H1 (cell line): Measurements from ENCODE around the gene EXOSC7. TPM values are rescaled to one million over a fixed set of nuclear protein-coding genes. Genes with fewer than 3 reads are reported as not detected.

Experiments
- CTCF ChIA-PET: fragments of 300-600 bp; sonication (Branson Sonifier 250); formaldehyde crosslinking; loops from one replicate; lab custom pipeline; 2021; ENCODE audit not compliant: partially characterized antibody; lab: Charles Lee
- POLR2A ChIA-PET: fragments of 300-600 bp; sonication (Branson Sonifier 250); formaldehyde crosslinking; loops from one replicate; lab custom pipeline; 2021; ENCODE audit warnings: inconsistent platforms; ENCODE audit not compliant: partially characterized antibody; lab: Charles Lee
- DNase-seq, 2 experiments: peaks; one replicate each; pipeline versions ENCODE4 v3.0.0 to v3.0.0-alpha.2; 2010 to 2022; ENCODE audit warnings: low spot score in 2 of 2, low read depth in 1 of 2, mixed read lengths in 1 of 2
- FAIRE-seq: peaks from 2 replicates; lab custom pipeline; 2011; peaks lifted over from hg19 to GRCh38; lab: Jason Lieb, UNC
- H2AFZ ChIP-seq: 2 replicates; pipeline ENCODE4 v1.8.1; 2012; ENCODE audit warnings: low read length, inconsistent platforms
- H2AK5ac ChIP-seq: 2 replicates; pipeline ENCODE4 v1.6.1; 2013; ENCODE audit warnings: low read depth, low read length
- H2BK120ac ChIP-seq: replicated peaks from 2 replicates; pipeline ENCODE3; 2013; ENCODE audit warnings: low read depth, low read length, inconsistent platforms
- H2BK12ac ChIP-seq: 2 replicates; pipeline ENCODE4 v1.6.1; 2013; ENCODE audit warnings: low read depth, low read length
- H2BK15ac ChIP-seq: 2 replicates; pipeline ENCODE4 v1.6.1; 2013; ENCODE audit warnings: low read length
- H2BK20ac ChIP-seq: 2 replicates; pipeline ENCODE4 v1.6.1; 2013; ENCODE audit warnings: low read length
- H2BK5ac ChIP-seq: 2 replicates; pipeline ENCODE4 v1.6.1; 2013; ENCODE audit warnings: low read depth, low read length
- H3K14ac ChIP-seq: 2 replicates; pipeline ENCODE4 v1.6.1; 2013; ENCODE audit warnings: inconsistent platforms; ENCODE audit not compliant: insufficient read length
- H3K18ac ChIP-seq: 2 replicates; pipeline ENCODE4 v1.6.1; 2013; ENCODE audit warnings: low read length; ENCODE audit errors: extremely low read depth
- H3K23ac ChIP-seq: 2 replicates; pipeline ENCODE4 v1.6.1; 2013; ENCODE audit warnings: inconsistent platforms; ENCODE audit not compliant: insufficient read length
- H3K23me2 ChIP-seq: 2 replicates; pipeline ENCODE4 v1.6.1; 2013; ENCODE audit warnings: low read depth, low read length
- H3K27ac ChIP-seq: 2 replicates; pipeline ENCODE4 v1.6.1; 2011; ENCODE audit warnings: low read depth, low read length, inconsistent platforms
- H3K27me3 ChIP-seq, 4 experiments: replicated peaks in 1 of 4; 1 replicate in 1 of 4; 2 replicates in 3 of 4; pipeline versions ENCODE4 v1.6.1 to v1.8.1; 2011 to 2013; ENCODE audit warnings: low read length in 3 of 4, mild to moderate bottlenecking in 3 of 4, inconsistent platforms in 2 of 4, mixed read lengths in 2 of 4, moderate library complexity in 1 of 4; ENCODE audit not compliant: control insufficient read depth in 3 of 4, insufficient read depth in 3 of 4; ENCODE audit errors: extremely low read depth in 1 of 4
- H3K36me3 ChIP-seq, 4 experiments: 2 replicates each; pipeline versions ENCODE4 v1.6.1 to v1.8.1; 2011 to 2013; ENCODE audit warnings: mild to moderate bottlenecking in 4 of 4, low read length in 3 of 4, moderate library complexity in 2 of 4, control low read depth in 1 of 4, inconsistent platforms in 1 of 4; ENCODE audit not compliant: insufficient read depth in 4 of 4, control insufficient read depth in 2 of 4
- H3K4ac ChIP-seq: replicated peaks from 2 replicates; pipeline ENCODE3; 2013; ENCODE audit warnings: low read length, low read depth, mixed read lengths, inconsistent platforms; ENCODE audit not compliant: insufficient read length
- H3K4me1 ChIP-seq, 4 experiments: replicated peaks in 1 of 4; 1 replicate in 1 of 4; 2 replicates in 3 of 4; pipeline versions ENCODE4 v1.6.1 to v1.8.1; 2011 to 2013; ENCODE audit warnings: low read length in 3 of 4, inconsistent platforms in 2 of 4, mixed read lengths in 1 of 4; ENCODE audit not compliant: insufficient read depth in 4 of 4, control insufficient read depth in 3 of 4
- H3K4me2 ChIP-seq, 2 experiments: 2 replicates each; pipeline versions ENCODE4 v1.6.1 to v1.8.1; 2011 to 2013; ENCODE audit warnings: low read depth in 2 of 2, low read length in 2 of 2, control low read depth in 1 of 2, inconsistent platforms in 1 of 2, mild to moderate bottlenecking in 1 of 2; ENCODE audit not compliant: insufficient read depth in 1 of 2
- H3K4me3 ChIP-seq, 4 experiments: fragments of 200-600, 300-600 bp in 1 of 4; sonication (generic), shearing (Covaris generic), sonication (Bioruptor Twin) in 1 of 4; 2 replicates each; pipeline versions ENCODE4 v1.5.1 to v1.8.1; 2011 to 2016; ENCODE audit warnings: low read length in 4 of 4, low read depth in 3 of 4, control low read depth in 2 of 4, inconsistent platforms in 2 of 4, mild to moderate bottlenecking in 2 of 4, mixed read lengths in 1 of 4, moderate library complexity in 1 of 4; ENCODE audit not compliant: insufficient read depth in 2 of 4; ENCODE audit errors: extremely low read depth in 1 of 4
- H3K56ac ChIP-seq: replicated peaks from 2 replicates; pipeline ENCODE3; 2013; ENCODE audit warnings: low read depth, mild to moderate bottlenecking, mixed read lengths, low read length, inconsistent platforms; ENCODE audit not compliant: insufficient read length
- H3K79me1 ChIP-seq: 2 replicates; pipeline ENCODE4 v1.6.1; 2013; ENCODE audit warnings: low read depth, low read length, control low read depth
- H3K79me2 ChIP-seq, 2 experiments: 2 replicates each; pipeline versions ENCODE4 v1.6.1 to v1.8.1; 2012 to 2013; ENCODE audit warnings: low read length in 2 of 2, mild to moderate bottlenecking in 2 of 2, inconsistent platforms in 1 of 2; ENCODE audit not compliant: insufficient read depth in 2 of 2, control insufficient read depth in 1 of 2
- H3K9ac ChIP-seq, 4 experiments: replicated peaks in 1 of 4; 1 replicate in 1 of 4; 2 replicates in 3 of 4; pipeline versions ENCODE4 v1.6.1 to v1.8.1; 2011 to 2013; ENCODE audit warnings: low read depth in 3 of 4, low read length in 3 of 4, control low read depth in 2 of 4, mild to moderate bottlenecking in 2 of 4, moderate library complexity in 2 of 4, inconsistent platforms in 1 of 4; ENCODE audit errors: extremely low read depth in 1 of 4
- H3K9me3 ChIP-seq, 2 experiments: 2 replicates each; pipeline versions ENCODE4 v1.6.1 to v1.8.1; 2012 to 2013; ENCODE audit warnings: mild to moderate bottlenecking in 2 of 2, moderate library complexity in 2 of 2, control low read depth in 1 of 2, inconsistent platforms in 1 of 2, low read depth in 1 of 2, low read length in 1 of 2, mixed read lengths in 1 of 2; ENCODE audit not compliant: insufficient read depth in 2 of 2
- H4K20me1 ChIP-seq, 2 experiments: replicated peaks in 1 of 2; 2 replicates each; pipeline versions ENCODE3 to v1.8.1; 2011 to 2013; ENCODE audit warnings: inconsistent platforms in 2 of 2, low read length in 2 of 2, mild to moderate bottlenecking in 1 of 2; ENCODE audit not compliant: insufficient read depth in 2 of 2, control insufficient read depth in 1 of 2
- H4K5ac ChIP-seq: 2 replicates; pipeline ENCODE4 v1.6.1; 2013; ENCODE audit warnings: low read length, low read depth, mixed read lengths, inconsistent platforms; ENCODE audit not compliant: insufficient read length
- H4K8ac ChIP-seq: 2 replicates; pipeline ENCODE4 v1.8.0; 2013; ENCODE audit warnings: mild to moderate bottlenecking, moderate library complexity, low read length, inconsistent platforms; ENCODE audit not compliant: insufficient read depth; ENCODE audit errors: extremely low read depth
- H4K91ac ChIP-seq: replicated peaks from 2 replicates; pipeline ENCODE3; 2013; ENCODE audit warnings: low read length, mixed read lengths, inconsistent platforms; ENCODE audit not compliant: insufficient read length
- BCL11A ChIP-seq, 2 experiments: IDR thresholded peaks; one replicate each; pipeline ENCODE4 v1.6.1; 2011; ENCODE audit warnings: low read depth in 2 of 2, low read length in 2 of 2, mild to moderate bottlenecking in 2 of 2
- CHD1 ChIP-seq: IDR thresholded peaks from 2 replicates; pipeline ENCODE4 v1.6.1; 2012; ENCODE audit warnings: low read depth, low read length, improper control_type of control experiment
- CTCF ChIP-seq, 3 experiments: IDR thresholded peaks; 1 replicate in 2 of 3; 2 replicates in 1 of 3; pipeline versions ENCODE4 v1.5.1 to v1.6.1; 2011; ENCODE audit warnings: low read length in 3 of 3, mild to moderate bottlenecking in 3 of 3, inconsistent platforms in 2 of 3, low read depth in 1 of 3, moderate library complexity in 1 of 3; ENCODE audit not compliant: insufficient read depth in 1 of 3; ENCODE audit errors: control extremely low read depth in 1 of 3
- FOSL1 ChIP-seq: IDR thresholded peaks from 2 replicates; pipeline ENCODE4 v1.6.1; 2011; ENCODE audit warnings: mild to moderate bottlenecking, low read depth, low read length, moderate library complexity; ENCODE audit not compliant: insufficient read depth
- KDM1A ChIP-seq: fragments of 200-600, 300-600 bp; sonication (generic); IDR thresholded peaks from 2 replicates; pipeline ENCODE4 v1.7.1; 2016; ENCODE audit warnings: mild to moderate bottlenecking, low read length, borderline replicate concordance
- POLR2A ChIP-seq, 2 experiments: IDR thresholded peaks; 1 replicate in 1 of 2; 2 replicates in 1 of 2; pipeline ENCODE4 v1.6.1; 2011; ENCODE audit warnings: low read depth in 2 of 2, low read length in 2 of 2, mild to moderate bottlenecking in 2 of 2; ENCODE audit errors: control extremely low read depth in 1 of 2
- SIN3A ChIP-seq, 2 experiments: IDR thresholded peaks in 1 of 2; conservative IDR thresholded peaks in 1 of 2; 2 replicates each; pipeline ENCODE4 v1.6.1; 2011 to 2012; ENCODE audit warnings: low read length in 2 of 2, improper control_type of control experiment in 1 of 2, low read depth in 1 of 2, mild to moderate bottlenecking in 1 of 2
- WGBS, 2 experiments: shearing (Covaris generic) in 1 of 2; methylation state at CpG; one replicate each; pipeline versions ENCODE4 v1.1.6 to v1.1.7; 2013 to 2015; ENCODE audit warnings: low lambda C conversion rate in 2 of 2, mixed read lengths in 2 of 2, inconsistent platforms in 1 of 2, low coverage in 1 of 2, missing lambda C conversion rate in 1 of 2; ENCODE audit not compliant: insufficient replicate concordance in 2 of 2, insufficient coverage in 1 of 2, insufficient read length in 1 of 2; ENCODE audit errors: extremely low coverage in 1 of 2, missing lambda C conversion rate in 1 of 2; 5-methylcytosine and 5-hydroxymethylcytosine counted together
- polyA plus RNA-seq, 7 experiments: library from polyadenylated mRNA; depleted of rRNA in 3 of 7; stranded (reverse) in 5 of 7; unstranded in 2 of 7; fragments of >200 nt in 5 of 7; fragments of 200-250 nt in 2 of 7; gene quantifications; 1 replicate in 5 of 7; 2 replicates in 1 of 7; 4 replicates in 1 of 7; pipeline versions ENCODE4 v1.2.1 to v1.2.3, GENCODE V29; 2011 to 2013; ENCODE audit warnings: missing spikeins in 2 of 7, mixed read lengths in 2 of 7
- total RNA-seq: library from RNA; stranded (reverse); fragmentation: NEBNext Ultra II Directional; extraction: Animal tissue kit (Norgen Biotek cat#: 25700); gene quantifications from 2 replicates; pipeline ENCODE4 v1.2.1, GENCODE V29; 2021

EXOSC7 gene
- total and polyA plus RNA-seq, 2 of the 8 experiments (the other 6 are each of a cell fraction or from before 2014, with no cell fraction given): 92.7 to 94.5 TPM

- Histone ChIP-seq H3K9ac (no peak overlapping the region; a peak in 1 of 7 replicates), H4K8ac (no peak overlapping the region), H3K4ac (no peak overlapping the region), H3K18ac (no peak overlapping the region), H2BK5ac (no peak overlapping the region), H3K27ac (no peak overlapping the region), H3K27me3 (no peaks in the 10 kb centered on the region), H3K79me2 (peaks cover 0 to 89% of the 10 kb centered on the region in 2 experiments), H3K9me3 (no peaks in the 10 kb centered on the region), H2BK12ac (no peak overlapping the region), H3K23ac (no peak overlapping the region), H3K36me3 (no peaks in the 10 kb centered on the region), H3K4me2 (no peak overlapping the region), H3K23me2 (no peaks in the 10 kb centered on the region), H4K5ac (no peak overlapping the region), H2AK5ac (no peak overlapping the region), H2BK20ac (no peak overlapping the region), H3K14ac (no peak overlapping the region), H3K79me1 (peaks cover 10% of the 10 kb centered on the region), H3K56ac (no peak overlapping the region), H4K91ac (no peak overlapping the region), H2BK15ac (no peak overlapping the region), H3K4me3 (no peak overlapping the region), H3K4me1 (no peaks in the 10 kb centered on the region; a peak in 1 of 7 replicates), H2BK120ac (no peak overlapping the region), H4K20me1 (peaks cover 0 to 2% of the 10 kb centered on the region in 2 experiments), H2AFZ (no peak overlapping the region)
- FAIRE-seq (no peak), DNase-seq (no peak)
- ChIA-PET CTCF (no interaction called here), POLR2A (interaction anchor here (0.9 kb wide), 1 partner anchor 18 kb away, joined by 3 read pairs; no protein-coding TSS in a partner anchor)
- WGBS, 2 experiments: 93% methylated on average over 5 of the region's 5 CpGs; no CpG with 5 or more reads in 1 of the 2 experiments
- TF ChIP-seq BCL11A (IDR thresholded peaks at IDR 0.05; ENCODE audit: low read depth in 2 of 2, low read length in 2 of 2) (no peak), SIN3A (conservative IDR thresholded peaks at IDR 0.05 in 1 of 2, IDR thresholded peaks at IDR 0.05 in 1 of 2; ENCODE audit: low read depth in 1 of 2, low read length in 2 of 2) (no peak), CTCF (IDR thresholded peaks at IDR 0.05; ENCODE audit: control extremely low read depth in 1 of 3, insufficient read depth in 1 of 3, low read depth in 1 of 3, low read length in 3 of 3) (no peak), CHD1 (no peak), POLR2A (IDR thresholded peaks at IDR 0.05; ENCODE audit: control extremely low read depth in 1 of 2, low read depth in 2 of 2, low read length in 2 of 2) (no peak), KDM1A (no peak), FOSL1 (no peak)
These were observed 6.8 kb upstream of the EXOSC7 start for GRCh38 chr3:44969154-44969827.
